HL-60 (cell line): ENCODE measurements around the gene STXBP2.

Experiments
- DNase-seq, 2 experiments: peaks; one replicate each; pipeline ENCODE4 v3.0.0-alpha.2; 2010 to 2020; ENCODE audit warnings: low read depth in 1 of 2, low spot score in 1 of 2
- H3K27ac ChIP-seq: fragments of 250-450 bp; sonication (Bioruptor Pico); replicated peaks from 2 replicates; pipeline ENCODE4 v1.5.1; 2020; ENCODE audit warnings: mild to moderate bottlenecking, moderate library complexity
- H3K27me3 ChIP-seq: fragments of 250-450 bp; sonication (Bioruptor Pico); 2 replicates; pipeline ENCODE4 v1.5.1; 2021; ENCODE audit warnings: mild to moderate bottlenecking, moderate library complexity; ENCODE audit not compliant: insufficient read depth, poor library complexity, severe bottlenecking
- H3K4me3 ChIP-seq: replicated peaks from 2 replicates; pipeline ENCODE4 v1.5.1; 2011; ENCODE audit warnings: mild to moderate bottlenecking, control low read depth, low read length; ENCODE audit not compliant: insufficient read depth
- CTCF ChIP-seq: IDR thresholded peaks from one replicate; pipeline ENCODE4 v1.5.1; 2011; ENCODE audit warnings: low read length, control low read depth, inconsistent platforms; ENCODE audit not compliant: insufficient read depth
- GABPA ChIP-seq: IDR thresholded peaks from 2 replicates; pipeline ENCODE4 v1.6.1; 2012; ENCODE audit warnings: low read depth
- POLR2AphosphoS5 ChIP-seq: IDR thresholded peaks from 2 replicates; pipeline ENCODE4 v1.6.1; 2012; ENCODE audit warnings: low read depth
- REST ChIP-seq: IDR thresholded peaks from 2 replicates; pipeline ENCODE4 v1.6.1; 2012; ENCODE audit warnings: low read depth; ENCODE audit not compliant: insufficient replicate concordance
- SPI1 ChIP-seq: IDR thresholded peaks from 2 replicates; pipeline ENCODE4 v1.6.1; 2012; ENCODE audit warnings: low read depth, mild to moderate bottlenecking, borderline replicate concordance

Gene STXBP2

GRCh38 chr19:7662657-7663056 lies 25.7 kb downstream of the STXBP2 start:
- Histone ChIP-seq H3K4me3 (no peak overlapping the region), H3K27me3 (no peaks in the 10 kb centered on the region), H3K27ac (no peak overlapping the region)
- no peak for DNase-seq
- TF ChIP-seq REST, result no peak
- no peak for TF ChIP-seq SPI1
- TF ChIP-seq POLR2AphosphoS5, result no peak
- TF ChIP-seq GABPA, result no peak
- TF ChIP-seq CTCF, result no peak

- no peak for DNase-seq
- Histone ChIP-seq H3K27me3 (no peaks in the 10 kb centered on the region), H3K4me3 (no peak overlapping the region), H3K27ac (no peak overlapping the region)
- TF ChIP-seq REST (no peak), SPI1 (no peak), CTCF (no peak), GABPA (no peak)
Measured at GRCh38 chr19:7663706-7664105, 26.8 kb downstream of the STXBP2 start.

- H3K27me3 ChIP-seq, result no peaks in the 10 kb centered on the region
- no peak overlapping the region for H3K4me3 ChIP-seq
- no peak overlapping the region for H3K27ac ChIP-seq
- TF ChIP-seq CTCF, result no peak
- TF ChIP-seq GABPA, result no peak
- TF ChIP-seq REST, result no peak
- no peak for DNase-seq
Measured at GRCh38 chr19:7665076-7665475, 28.2 kb downstream of the STXBP2 start.
